ENCODE data around the gene LRRC8C. TPM values are rescaled to one million over a fixed set of nuclear protein-coding genes. Genes with fewer than 3 reads are reported as not detected.
A peak's percentile ranks its signal among the peaks of the same experiment; 100 is the strongest.
"Not testable (repeated sequence)": the region's sequence is repeated elsewhere in the genome, so short reads cannot be mapped to it uniquely, and the experiment has no call there.

LRRC8C gene
- 6.8 TPM for total RNA-seq
- long read RNA-seq, full-length matches to known transcripts, result 6 of 10 reads
- long read RNA-seq, partial matches to known transcripts, result 2 of 10 reads
- long read RNA-seq, other reads (novel, unspliced or antisense), result 2 of 10 reads

DNA sequence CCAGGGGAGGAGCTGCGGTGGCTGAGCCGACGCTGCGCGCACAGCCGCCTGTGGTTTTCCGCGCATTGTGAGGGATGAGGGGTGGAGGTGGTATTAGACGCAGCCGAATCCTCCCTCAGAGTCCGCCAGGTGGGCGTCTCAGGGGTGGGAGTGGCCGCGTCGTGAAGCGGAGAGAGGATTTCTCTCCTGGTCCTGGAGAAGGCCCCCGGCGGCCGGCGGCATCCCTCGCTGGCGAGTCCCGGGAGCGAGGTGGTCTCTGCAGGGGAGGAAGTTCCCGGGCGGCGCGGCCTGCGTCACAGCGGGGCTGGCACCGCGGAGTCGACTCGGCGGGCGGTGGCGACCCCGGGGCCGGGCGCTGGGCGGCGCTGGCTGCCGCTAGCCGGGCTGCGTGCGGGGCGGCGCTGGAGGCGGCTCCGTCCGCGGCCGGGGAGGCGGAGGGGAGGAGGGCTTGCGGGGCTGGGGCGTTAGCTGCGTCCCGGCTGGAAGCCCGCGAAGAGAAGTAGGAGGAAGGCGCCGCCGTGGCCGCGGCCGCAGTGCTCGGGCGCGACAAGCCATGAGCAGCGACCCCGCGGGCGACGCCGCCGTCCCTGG lies at the start of gene LRRC8C:
LRRC8C (plus strand) TSS at position 464 of the 591 bp plus-strand sequence. CDS start 53,354 bp downstream, outside the sequence.
- intact Hi-C loops (cut with micrococcal nuclease), result loop anchor here (2.0 kb wide), 1 partner anchor 130 kb away; no protein-coding TSS in a partner anchor
- DNase-seq (peak; percentile 93), ATAC-seq (peak; percentile 96)

DNA sequence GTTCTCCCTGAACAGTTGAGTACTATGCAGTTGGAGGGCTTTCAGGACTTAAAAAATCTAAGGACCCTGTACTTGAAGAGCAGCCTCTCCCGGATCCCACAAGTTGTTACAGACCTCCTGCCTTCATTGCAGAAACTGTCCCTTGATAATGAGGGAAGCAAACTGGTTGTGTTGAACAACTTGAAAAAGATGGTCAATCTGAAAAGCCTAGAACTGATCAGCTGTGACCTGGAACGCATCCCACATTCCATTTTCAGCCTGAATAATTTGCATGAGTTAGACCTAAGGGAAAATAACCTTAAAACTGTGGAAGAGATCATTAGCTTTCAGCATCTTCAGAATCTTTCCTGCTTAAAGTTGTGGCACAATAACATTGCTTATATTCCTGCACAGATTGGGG lies 48.7 kb upstream of the LRRC8C start:
- ATAC-seq (no peak), DNase-seq (no peak)
- intact Hi-C loops (cut with micrococcal nuclease), result no loop called here

DNA sequence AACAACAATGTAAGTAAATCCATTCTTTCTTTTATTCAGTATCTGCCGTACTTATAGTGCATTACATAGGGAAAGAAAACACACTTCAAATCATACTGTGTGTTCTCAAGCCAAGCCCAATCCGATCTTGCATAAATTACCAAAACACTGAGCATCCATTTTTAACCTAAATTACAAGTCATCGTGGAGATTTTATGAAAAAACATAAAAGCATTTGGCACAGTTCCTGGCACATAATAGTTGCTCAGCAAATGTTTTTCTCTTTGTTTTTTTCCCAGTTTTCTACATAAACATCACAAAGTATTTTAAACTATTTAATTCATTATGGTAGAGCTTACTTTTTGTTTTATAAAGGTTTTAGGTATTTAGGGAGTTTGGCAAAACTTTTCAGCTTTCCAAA lies 48.1 kb upstream of the LRRC8C start:
- intact Hi-C loops (cut with micrococcal nuclease), result no loop called here
- DNase-seq (no peak), ATAC-seq (no peak)

DNA sequence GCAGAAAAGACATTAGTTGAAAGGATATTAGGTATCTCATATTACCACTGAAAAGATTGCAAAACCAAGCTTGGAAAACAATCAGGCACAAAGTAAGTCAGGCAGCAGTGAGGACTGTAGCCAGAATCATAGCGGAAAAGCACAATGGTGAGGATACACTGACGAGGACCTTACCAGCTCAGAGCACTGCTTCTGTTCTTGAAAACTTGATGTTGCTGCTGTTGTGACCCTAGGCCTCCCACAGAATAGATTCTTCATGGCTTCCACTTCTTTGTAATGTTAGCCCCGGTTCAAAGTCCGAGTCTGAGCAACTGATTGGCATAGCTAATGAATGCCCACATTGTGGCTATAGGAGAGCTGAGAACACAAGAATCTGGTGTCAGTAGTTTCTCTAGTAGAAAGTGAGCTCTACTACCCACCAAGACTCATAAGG lies 45.2 kb upstream of the LRRC8C start:
- ATAC-seq (no peak), DNase-seq (no peak)
- intact Hi-C loops (cut with micrococcal nuclease), result no loop called here

DNA sequence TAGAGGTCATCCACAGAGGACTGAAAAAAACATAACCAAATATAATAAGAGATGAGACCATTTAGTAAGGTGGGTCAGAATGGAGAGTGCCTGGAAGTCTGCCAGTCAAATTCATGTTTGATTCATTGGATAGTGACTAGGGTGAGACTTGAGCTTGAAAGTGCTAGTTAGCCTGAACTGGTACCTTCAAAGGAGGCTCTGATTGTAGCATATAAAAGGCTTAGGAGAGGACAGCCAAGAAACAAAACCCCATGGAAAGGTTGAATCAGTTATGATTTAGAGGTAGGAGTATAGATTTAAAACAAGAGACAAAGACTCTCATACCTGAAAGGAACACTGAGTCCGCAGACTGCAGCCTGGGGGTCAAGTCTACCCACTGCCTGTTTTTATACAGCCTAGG lies 44.4 kb upstream of the LRRC8C start:
- ATAC-seq, result no peak
- no peak for DNase-seq
- intact Hi-C loops (cut with micrococcal nuclease), result no loop called here

DNA sequence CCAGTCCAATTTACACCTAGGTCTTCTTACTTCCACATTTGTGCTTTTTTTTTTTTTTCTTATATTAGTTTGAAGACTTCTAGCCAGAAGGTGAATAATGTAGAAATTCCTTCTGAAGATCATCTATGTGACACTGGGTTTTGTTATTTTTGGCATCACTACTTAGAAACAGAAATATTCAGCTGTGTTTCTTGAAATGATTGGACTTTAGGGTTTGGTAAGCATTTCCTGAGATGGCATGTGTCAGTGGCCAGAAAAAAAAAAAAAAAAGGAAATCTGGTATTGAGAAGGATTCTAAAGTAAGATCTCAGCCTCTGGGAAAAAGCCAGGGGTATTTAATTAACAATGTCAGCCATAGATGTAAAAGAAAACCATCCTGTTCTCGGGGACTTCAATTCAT lies 43.4 kb upstream of the LRRC8C start:
- DNase-seq (no peak), ATAC-seq (no peak)
- intact Hi-C loops (cut with micrococcal nuclease), result no loop called here

DNA sequence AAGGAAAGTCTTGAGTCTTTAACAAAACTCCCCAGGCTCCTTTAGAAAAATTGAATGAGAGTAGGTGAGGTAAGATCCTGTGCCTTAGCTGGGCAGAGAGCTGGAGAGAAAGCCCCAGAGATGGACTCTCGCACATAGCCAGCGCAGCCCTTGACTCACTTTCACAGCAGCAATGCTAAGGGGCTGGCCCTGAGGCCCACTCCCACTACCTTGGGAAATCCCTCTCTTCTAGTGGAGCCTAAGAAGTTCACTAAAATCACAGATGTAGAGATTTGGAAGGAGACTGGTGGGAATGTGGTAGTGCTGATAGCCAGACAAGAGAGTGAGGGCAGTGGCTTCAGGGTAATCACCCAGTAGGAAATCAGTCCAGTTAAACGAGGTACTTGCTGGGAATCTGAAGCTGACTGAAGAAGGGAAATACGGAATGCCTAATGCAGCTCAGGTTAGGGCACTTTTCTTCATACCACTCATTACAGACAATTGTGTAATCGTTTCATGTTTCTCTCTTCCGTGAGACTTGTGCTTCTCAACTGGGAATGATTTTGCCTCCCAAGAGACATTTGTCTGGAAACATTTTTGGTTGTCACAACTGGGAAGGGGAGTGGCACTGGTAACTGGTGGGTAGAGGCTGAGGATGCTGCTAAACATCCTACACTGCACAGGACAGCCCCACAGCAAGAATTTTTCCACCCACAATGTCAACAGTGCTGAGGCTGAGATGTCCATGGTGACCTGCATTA lies 42.4 kb upstream of the LRRC8C start:
- ATAC-seq (no peak), DNase-seq (no peak)
- intact Hi-C loops (cut with micrococcal nuclease), result loop anchor here (10.0 kb wide), 1 partner anchor 66 kb away; the partner anchor contains the start of gene LRRC8B

DNA sequence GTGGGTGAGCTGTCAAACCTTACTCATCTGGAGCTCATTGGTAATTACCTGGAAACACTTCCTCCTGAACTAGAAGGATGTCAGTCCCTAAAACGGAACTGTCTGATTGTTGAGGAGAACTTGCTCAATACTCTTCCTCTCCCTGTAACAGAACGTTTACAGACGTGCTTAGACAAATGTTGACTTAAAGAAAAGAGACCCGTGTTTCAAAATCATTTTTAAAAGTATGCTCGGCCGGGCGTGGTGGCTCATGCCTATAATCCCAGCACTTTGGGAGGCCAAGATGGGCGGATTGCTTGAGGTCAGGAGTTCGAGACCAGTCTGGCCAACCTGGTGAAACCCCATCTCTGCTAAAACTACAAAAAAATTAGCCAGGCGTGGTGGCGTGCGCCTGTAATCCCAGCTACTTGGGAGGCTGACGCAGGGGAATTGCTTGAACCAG lies 40.0 kb upstream of the LRRC8C start:
- intact Hi-C loops (cut with micrococcal nuclease), result loop anchor here (10.0 kb wide), 1 partner anchor 68 kb away; the partner anchor contains the start of gene LRRC8B
- not testable (repeated sequence) for ATAC-seq, DNase-seq

DNA sequence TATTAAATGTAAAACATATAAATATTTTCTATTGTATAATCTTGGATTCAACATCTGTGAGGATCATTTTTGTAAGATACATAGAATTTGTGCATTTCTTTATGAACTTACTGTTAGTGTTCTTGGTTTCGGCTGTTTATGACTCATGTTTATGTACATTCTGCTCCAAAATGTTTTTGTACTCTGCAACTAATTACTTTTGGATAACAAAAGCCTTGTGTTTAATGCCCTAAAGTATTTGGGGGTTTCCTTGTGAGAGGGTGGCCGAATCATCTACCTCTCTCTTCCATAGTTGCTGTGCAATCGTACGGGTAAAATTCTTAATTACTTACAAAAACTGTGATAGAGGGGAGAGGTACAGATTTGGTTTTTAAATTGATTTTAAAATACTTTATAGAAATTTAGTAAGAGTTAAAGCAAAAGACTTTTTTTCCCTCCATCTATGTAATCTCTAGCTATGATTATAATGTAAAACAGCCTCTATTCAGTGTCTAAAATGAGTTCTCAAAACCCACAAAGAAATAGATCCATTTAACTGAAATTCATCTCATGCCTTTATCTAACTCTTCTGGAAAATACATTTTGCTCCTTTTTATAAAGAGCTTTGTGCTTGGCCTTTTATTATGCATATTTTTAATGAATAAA lies 38.7 kb upstream of the LRRC8C start:
- DNase-seq, result no peak
- no peak for ATAC-seq
- intact Hi-C loops (cut with micrococcal nuclease), result loop anchor here (10.0 kb wide), 1 partner anchor 69 kb away; the partner anchor contains the start of gene LRRC8B

DNA sequence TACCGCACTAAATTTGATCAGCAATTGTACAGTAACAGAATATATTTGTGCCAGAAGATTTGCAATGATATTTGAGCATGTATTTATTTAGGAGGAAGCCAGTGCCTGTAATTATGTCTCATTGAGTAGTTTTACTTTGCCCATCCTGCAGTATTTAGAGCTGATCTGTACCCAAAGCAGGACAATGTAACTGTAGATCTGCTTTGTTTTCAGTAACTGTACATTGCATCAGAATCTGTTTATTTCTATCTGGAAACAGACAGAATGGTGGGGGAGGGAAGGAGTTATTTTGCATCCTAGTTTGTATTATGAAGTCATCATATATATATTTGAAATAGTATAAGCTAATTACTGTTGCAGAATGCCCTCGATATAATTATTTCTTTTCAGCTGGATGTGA lies 36.2 kb upstream of the LRRC8C start:
- DNase-seq, result no peak
- intact Hi-C loops (cut with micrococcal nuclease), result loop anchor here (5.0 to 10.0 kb wide), 2 partner anchors 72 to 114 kb away; partner anchors contain the start of gene LRRC8B
- ATAC-seq, result no peak

DNA sequence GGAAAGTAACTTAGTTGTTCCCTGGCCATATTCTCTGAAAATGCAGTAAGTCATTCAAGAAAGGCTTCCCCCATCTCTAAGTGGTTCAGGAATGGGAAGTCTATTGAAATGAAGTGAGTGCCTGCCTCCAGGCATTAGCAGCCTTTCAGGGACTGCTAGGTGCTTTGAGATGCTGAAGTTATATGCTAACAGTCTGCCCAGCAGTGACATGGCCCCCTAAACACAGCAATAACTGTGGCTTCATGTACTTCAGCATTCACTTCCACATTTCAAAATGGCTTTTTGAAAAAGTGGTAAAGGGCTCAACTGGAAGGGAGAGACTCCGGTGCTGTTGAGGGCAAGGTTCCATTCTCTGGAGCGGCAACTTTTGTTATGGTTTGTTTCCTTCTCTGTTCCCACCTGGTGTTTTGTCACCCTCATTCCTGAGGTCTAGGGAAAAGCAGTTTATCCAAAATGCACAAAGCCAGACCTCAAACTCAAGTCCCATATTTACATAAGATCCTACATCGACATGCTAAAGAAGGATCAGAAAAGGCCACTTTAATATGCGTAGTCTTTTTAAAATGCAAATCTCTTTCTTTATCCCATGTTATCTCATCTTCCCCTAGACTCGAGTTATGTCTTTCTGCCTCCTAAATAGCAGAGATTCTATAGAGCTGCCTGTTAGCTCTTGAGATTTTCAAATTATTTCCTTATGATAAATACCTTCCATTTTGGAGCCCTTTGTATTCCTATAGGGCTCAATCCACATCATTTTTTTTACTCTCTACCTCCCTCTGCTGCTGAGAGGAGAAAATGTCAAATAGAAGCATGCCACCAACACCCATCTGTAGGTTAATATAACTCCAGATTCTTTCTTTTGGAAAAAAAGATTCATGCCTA lies 34.2 kb upstream of the LRRC8C start:
- ATAC-seq (peak; percentile 71), DNase-seq (no peak)
- intact Hi-C loops (cut with micrococcal nuclease), result loop anchor here (5.0 to 10.0 kb wide), 2 partner anchors 74 to 116 kb away; partner anchors contain the start of gene LRRC8B

DNA sequence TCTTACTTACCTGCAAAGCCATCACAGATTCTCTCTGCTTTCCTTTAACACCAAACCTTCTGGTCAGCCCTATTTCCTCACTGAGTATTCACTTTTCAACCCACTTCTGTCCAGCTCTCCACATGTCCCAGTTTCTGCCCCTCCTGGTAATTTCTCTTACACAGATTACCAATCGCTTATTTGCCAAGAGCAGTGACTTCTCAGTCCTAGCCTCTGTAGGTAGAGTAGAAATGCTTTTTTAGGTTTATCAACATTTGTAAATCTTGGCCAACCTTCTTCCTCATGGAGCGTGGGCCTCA lies 33.6 kb upstream of the LRRC8C start:
- ATAC-seq (no peak), DNase-seq (no peak)
- intact Hi-C loops (cut with micrococcal nuclease), result loop anchor here (5.0 to 10.0 kb wide), 2 partner anchors 74 to 117 kb away; partner anchors contain the start of gene LRRC8B

DNA sequence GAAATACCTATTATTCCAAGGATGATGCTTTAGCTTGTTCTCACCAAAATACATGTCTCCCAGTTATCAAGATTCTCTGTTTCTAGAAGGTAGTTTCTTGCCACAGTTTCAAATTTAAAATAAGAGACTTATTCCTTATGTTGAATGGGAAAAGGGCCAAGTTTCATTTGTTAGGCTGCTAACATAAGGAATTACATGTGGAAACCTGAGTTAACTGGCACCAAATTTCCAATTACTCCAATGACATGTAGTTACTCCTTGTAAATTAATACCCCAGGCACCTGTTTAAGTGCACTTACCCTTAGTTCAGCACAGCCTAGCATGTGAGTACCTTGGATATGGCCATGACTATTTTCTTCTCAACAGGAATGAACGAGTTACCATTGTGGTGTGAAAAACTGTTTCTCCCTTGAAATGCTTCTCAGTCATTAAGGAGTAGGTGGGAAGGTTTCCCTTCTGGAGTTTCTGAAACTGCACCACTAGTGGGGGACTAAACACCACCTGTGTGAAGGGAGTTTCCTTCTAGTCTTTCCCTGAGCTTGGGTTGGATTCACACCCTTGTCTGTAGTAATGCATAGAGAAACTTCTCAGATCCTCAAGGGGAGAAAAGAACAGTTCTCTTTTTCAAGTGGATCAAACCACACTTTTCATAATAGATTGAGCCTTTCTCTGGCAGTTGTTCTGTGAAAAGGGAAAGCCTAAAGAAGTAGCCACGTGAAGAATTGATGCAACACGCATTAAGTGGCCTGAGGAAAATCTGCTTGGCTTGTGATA lies 32.3 kb upstream of the LRRC8C start:
- ATAC-seq, result no peak

DNA sequence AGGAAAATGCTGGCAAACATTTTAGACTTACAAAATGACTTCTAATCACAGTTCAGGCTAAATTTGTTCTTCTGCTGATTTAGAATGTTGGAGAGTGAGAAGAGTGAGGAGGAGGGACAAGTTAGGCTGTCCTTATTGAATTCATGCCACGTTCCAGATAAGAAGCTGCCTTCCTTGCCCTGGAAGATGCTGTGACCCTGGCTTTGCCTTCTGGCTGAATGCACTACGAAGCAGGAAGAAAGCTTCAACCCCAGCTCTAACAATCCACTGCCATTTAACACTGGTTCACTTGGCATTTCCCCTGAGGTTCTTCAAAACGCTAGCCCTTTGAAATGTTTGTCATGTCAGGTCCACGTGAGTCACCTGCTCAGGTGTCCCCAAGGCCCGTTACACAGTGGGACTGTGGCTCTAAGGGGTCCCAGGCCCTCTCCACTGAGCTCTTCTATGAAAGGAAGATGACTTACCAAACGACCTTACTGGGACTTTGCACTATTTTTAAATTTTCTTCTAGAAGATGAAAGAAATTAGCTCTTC lies 30.0 kb upstream of the LRRC8C start:
- DNase-seq (no peak), ATAC-seq (no peak)
- intact Hi-C loops (cut with micrococcal nuclease), result loop anchor here (10.0 kb wide), 1 partner anchor 162 kb away; no protein-coding TSS in a partner anchor

More for the DNA sequence above, 32.3 kb upstream of the LRRC8C start:
- intact Hi-C loops (cut with micrococcal nuclease), result loop anchor here (10.0 kb wide), 1 partner anchor 164 kb away; no protein-coding TSS in a partner anchor
- no peak for DNase-seq

DNA sequence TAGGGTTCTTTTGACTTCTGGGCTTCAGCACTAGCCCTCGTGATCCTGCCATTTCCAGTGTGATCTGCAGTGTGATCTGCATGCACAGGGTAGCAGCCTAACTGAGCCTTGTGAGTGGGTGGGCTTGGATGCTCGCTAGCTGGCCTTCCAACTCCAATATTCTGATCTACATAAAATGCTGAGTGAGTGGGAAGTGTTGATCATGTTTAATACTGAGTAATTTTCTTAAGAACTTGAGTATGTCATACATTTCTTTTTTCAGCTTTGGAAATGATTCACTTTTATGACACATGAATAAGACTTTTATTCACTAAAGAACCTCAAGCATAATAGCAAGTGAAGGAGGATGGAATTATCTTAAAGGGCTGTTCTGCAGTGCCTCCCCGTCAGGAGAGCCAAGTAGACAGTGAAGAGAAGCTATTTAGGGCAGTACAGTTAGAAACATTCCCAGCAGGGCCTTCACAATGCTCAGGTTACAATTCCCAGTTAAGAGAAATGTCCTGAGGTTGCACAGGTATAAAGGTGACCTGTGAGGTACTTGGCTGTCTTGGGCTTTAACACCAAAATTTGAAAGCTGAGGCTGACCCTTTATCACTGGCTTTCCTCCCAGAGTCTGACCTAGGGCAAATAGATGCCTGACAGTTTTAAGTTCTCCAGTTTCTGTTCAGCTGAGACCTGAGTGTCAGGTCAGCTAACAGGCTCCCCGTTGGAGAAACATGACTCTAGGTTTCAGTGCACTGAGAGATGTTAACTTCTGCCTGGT lies 29.1 kb upstream of the LRRC8C start:
- intact Hi-C loops (cut with micrococcal nuclease), result loop anchor here (10.0 kb wide), 1 partner anchor 161 kb away; no protein-coding TSS in a partner anchor
- DNase-seq, result no peak
- ATAC-seq, result peak; percentile 29

DNA sequence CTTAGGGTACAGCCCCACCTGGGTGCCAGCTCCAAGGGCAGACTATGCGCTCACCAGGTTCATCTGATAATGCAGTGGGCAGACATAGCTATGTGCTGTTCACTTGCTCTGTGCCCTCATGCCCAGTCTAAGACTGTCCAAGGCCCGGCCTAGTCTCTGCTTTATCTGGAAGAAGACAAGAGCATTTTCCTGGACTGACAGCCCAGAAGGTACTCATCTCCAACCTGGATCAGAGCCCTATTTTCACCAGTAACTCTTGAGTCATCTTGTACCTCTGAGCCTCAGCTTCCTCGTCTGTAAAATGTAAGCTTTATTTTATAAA lies 28.5 kb upstream of the LRRC8C start:
- intact Hi-C loops (cut with micrococcal nuclease), result loop anchor here (10.0 kb wide), 1 partner anchor 160 kb away; no protein-coding TSS in a partner anchor
- ATAC-seq (no peak), DNase-seq (no peak)

DNA sequence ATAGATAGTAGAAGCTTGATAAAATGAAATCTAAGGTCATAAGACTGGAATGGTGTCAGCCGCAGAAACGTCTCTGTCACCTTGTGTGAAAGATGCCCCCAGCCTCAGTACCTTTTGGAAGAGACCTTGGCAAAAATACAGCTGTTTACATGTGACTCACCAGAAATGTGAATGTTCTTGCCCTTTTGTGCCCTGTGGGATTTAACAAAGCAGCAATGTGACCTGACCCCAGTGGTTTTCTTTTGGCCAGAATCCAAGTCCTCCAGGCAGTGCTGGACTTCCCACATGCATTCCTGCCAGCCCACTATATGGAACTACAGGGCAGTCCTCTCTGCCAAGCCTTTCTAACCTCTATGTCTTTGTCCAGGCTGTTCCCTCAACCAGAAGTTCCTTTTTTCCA lies 27.2 kb upstream of the LRRC8C start:
- intact Hi-C loops (cut with micrococcal nuclease), result loop anchor here (10.0 kb wide), 1 partner anchor 159 kb away; no protein-coding TSS in a partner anchor
- no peak for ATAC-seq

More for the DNA sequence above, 27.2 kb upstream of the LRRC8C start:
- DNase-seq, result no peak

Data from left ventricle myocardium superior (tissue), 1 donor.